Cardiac muscle cell (in vitro differentiated cells and primary cell): Measurements from ENCODE around the gene NMS. TPM values are rescaled to one million over a fixed set of nuclear protein-coding genes. Genes with fewer than 3 reads are reported as not detected.
A peak's percentile ranks its signal among the peaks of the same experiment; 100 is the strongest.

ENCODE experiments used
- DNase-seq, 2 donors: peaks; one replicate each; pipeline versions ENCODE4 v3.0.0 to v3.0.0-alpha.2; 2010 to 2017; ENCODE audit warnings: low read depth in 1 of 2, low spot score in 1 of 2
- H3K27ac ChIP-seq: fragments of 200-600 bp; sonication (generic); 2 replicates; pipeline ENCODE4 v1.5.1; 2016
- H3K27me3 ChIP-seq: fragments of 200-600 bp; sonication (generic); 2 replicates; pipeline ENCODE4 v1.6.0; 2016; ENCODE audit warnings: control low read depth
- H3K36me3 ChIP-seq: fragments of 200-600 bp; sonication (generic); 2 replicates; pipeline ENCODE4 v1.5.1; 2016; ENCODE audit warnings: control low read depth
- H3K4me1 ChIP-seq: fragments of 200-600 bp; sonication (generic); 2 replicates; pipeline ENCODE4 v1.8.1; 2017; ENCODE audit warnings: low read depth, mild to moderate bottlenecking, mixed run types
- H3K4me3 ChIP-seq: fragments of 200-600 bp; sonication (generic); 2 replicates; pipeline ENCODE4 v1.5.1; 2016; ENCODE audit warnings: mild to moderate bottlenecking
- H3K9me3 ChIP-seq: fragments of 200-600 bp; sonication (generic); 2 replicates; pipeline ENCODE4 v1.5.1; 2017; ENCODE audit warnings: low read depth, mild to moderate bottlenecking, control low read depth
- polyA plus RNA-seq: library from polyadenylated mRNA; unstranded; fragments of >200 nt; fragmentation: Nextera tagmentation; extraction: Ambion mirVana; gene quantifications from 2 replicates; pipeline ENCODE4 v1.2.1, GENCODE V29; 2016
- total RNA-seq: library from RNA; depleted of rRNA; stranded (reverse); fragments of >200 nt; gene quantifications from 2 replicates; pipeline ENCODE4 v1.2.3, GENCODE V29; 2016
- TF ChIP-seq, protein P1 (sequence below): IDR thresholded peaks from 2 replicates; pipeline ENCODE4 v1.5.1; 2012; ENCODE audit warnings: low read depth, mild to moderate bottlenecking, low read length

The NMS gene
- total and polyA plus RNA-seq, 2 experiments from 2014 or later, result not detected

GRCh38 chr2:100526868-100527267 is 56.6 kb downstream of the NMS start:
- no peak overlapping the region for H3K4me3 ChIP-seq
- no peak overlapping the region for H3K27ac ChIP-seq
- TF ChIP-seq, protein P1, sequence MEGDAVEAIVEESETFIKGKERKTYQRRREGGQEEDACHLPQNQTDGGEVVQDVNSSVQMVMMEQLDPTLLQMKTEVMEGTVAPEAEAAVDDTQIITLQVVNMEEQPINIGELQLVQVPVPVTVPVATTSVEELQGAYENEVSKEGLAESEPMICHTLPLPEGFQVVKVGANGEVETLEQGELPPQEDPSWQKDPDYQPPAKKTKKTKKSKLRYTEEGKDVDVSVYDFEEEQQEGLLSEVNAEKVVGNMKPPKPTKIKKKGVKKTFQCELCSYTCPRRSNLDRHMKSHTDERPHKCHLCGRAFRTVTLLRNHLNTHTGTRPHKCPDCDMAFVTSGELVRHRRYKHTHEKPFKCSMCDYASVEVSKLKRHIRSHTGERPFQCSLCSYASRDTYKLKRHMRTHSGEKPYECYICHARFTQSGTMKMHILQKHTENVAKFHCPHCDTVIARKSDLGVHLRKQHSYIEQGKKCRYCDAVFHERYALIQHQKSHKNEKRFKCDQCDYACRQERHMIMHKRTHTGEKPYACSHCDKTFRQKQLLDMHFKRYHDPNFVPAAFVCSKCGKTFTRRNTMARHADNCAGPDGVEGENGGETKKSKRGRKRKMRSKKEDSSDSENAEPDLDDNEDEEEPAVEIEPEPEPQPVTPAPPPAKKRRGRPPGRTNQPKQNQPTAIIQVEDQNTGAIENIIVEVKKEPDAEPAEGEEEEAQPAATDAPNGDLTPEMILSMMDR, result no peak
- H3K27me3 ChIP-seq, result no peaks in the 10 kb centered on the region
- DNase-seq, result no peak
- no peaks in the 10 kb centered on the region for H3K9me3 ChIP-seq
- H3K36me3 ChIP-seq, result no peaks in the 10 kb centered on the region
- no peaks in the 10 kb centered on the region for H3K4me1 ChIP-seq

GRCh38 chr2:100527440-100528015 is 57.2 kb downstream of the NMS start:
- Histone ChIP-seq H3K4me3 (no peak overlapping the region), H3K36me3 (no peaks in the 10 kb centered on the region), H3K27ac (no peak overlapping the region), H3K27me3 (no peaks in the 10 kb centered on the region), H3K4me1 (no peaks in the 10 kb centered on the region), H3K9me3 (no peaks in the 10 kb centered on the region)
- peak in 1 of 2 donors; percentile 26 for DNase-seq
- TF ChIP-seq, protein P1, result no peak

DNA sequence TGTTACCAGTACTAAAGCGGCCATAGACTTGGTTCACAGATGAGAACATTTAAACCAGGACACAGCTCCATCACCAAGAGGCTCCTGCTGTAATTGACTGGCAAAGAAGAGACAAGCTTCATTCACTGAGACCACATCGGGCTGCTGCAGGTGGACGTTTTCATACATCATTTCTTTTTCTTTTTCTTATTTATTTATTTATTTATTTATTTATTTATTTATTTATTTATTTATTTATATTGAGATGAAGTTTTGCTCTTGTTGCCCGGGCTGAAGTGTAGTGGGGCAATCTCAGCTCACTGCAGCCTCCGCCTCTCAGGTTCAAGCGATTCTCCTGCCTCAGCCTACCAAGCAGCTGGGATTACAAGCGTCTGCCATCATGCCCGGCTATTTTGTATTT is 58.9 kb downstream of the NMS start:
- DNase-seq, result no peak
- Histone ChIP-seq H3K27me3 (no peaks in the 10 kb centered on the region), H3K27ac (no peak overlapping the region), H3K36me3 (no peaks in the 10 kb centered on the region), H3K4me1 (no peaks in the 10 kb centered on the region), H3K4me3 (no peak overlapping the region), H3K9me3 (no peaks in the 10 kb centered on the region)
- TF ChIP-seq, protein P1, result no peak

DNA sequence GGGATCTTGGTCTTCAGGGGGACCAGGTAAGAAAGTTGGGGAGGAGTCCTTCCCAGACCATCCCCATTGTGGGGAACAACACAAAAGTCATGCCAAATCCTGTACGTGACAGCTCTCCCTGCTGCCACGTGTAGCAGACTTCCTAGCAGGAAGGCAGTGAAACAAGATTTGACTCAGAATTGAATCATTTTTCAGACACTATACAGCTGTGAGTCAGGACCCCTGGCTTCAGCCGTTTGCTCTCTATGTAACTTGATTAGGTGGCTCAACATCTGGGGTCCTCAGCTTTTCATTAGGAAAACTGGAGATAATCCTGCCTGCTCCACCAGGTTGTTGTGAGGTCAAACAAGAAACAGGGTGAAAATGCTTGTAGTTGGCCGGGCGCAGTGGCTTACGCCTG is 59.6 kb downstream of the NMS start:
- TF ChIP-seq, protein P1, result no peak
- Histone ChIP-seq H3K4me1 (no peaks in the 10 kb centered on the region), H3K9me3 (no peaks in the 10 kb centered on the region), H3K27ac (no peak overlapping the region), H3K4me3 (no peak overlapping the region), H3K36me3 (no peaks in the 10 kb centered on the region), H3K27me3 (no peaks in the 10 kb centered on the region)
- DNase-seq, result no peak

Other genes starting within 250 kb of the NMS start
- gene LONRF2, start 148.0 kb upstream of the NMS start, total RNA-seq, result 0.83 and 1.7 TPM in 2 replicates
- 0.36 and 1.3 TPM in 2 replicates for gene LONRF2, start 148.0 kb upstream of the NMS start, polyA plus RNA-seq
- gene CHST10, start 52.8 kb upstream of the NMS start, total RNA-seq, result 21.6 and 22.2 TPM in 2 replicates
- gene CHST10, start 52.8 kb upstream of the NMS start, polyA plus RNA-seq, result 21.0 and 30.0 TPM in 2 replicates
- 20.7 and 20.9 TPM in 2 replicates for gene PDCL3, start 92.5 kb downstream of the NMS start, total RNA-seq
- 33.1 and 34.1 TPM in 2 replicates for gene PDCL3, start 92.5 kb downstream of the NMS start, polyA plus RNA-seq